LNCAP (cell line): Measurements from ENCODE around the gene THBS2.

Experiments
- CTCF ChIP-seq: fragments of 450-650 bp; IDR thresholded peaks from 2 replicates; pipeline ENCODE4 v1.5.1; 2017; ENCODE audit warnings: mild to moderate bottlenecking

Gene THBS2

GRCh38 chr6:169176361-169176991 is 77.2 kb downstream of the THBS2 start:
- TF ChIP-seq CTCF, result no peak

- no peak for TF ChIP-seq CTCF
Observed at GRCh38 chr6:169175360-169175887, 78.2 kb downstream of the THBS2 start.

GRCh38 chr6:169174516-169175359 is 78.9 kb downstream of the THBS2 start:
- no peak for TF ChIP-seq CTCF

GRCh38 chr6:169173532-169174268 is 79.9 kb downstream of the THBS2 start:
- TF ChIP-seq CTCF, result no peak

- TF ChIP-seq CTCF, result no peak
Observed at GRCh38 chr6:169172946-169173345, 80.7 kb downstream of the THBS2 start.

- no peak for TF ChIP-seq CTCF
Observed at GRCh38 chr6:169172456-169172855, 81.2 kb downstream of the THBS2 start.

- no peak for TF ChIP-seq CTCF
Observed at GRCh38 chr6:169171951-169172350, 81.7 kb downstream of the THBS2 start.
